Measurements from ENCODE around the gene ZNF224. TPM values are rescaled to one million over a fixed set of nuclear protein-coding genes. Genes with fewer than 3 reads are reported as not detected.
"Not testable (repeated sequence)": the region's sequence is repeated elsewhere in the genome, so short reads cannot be mapped to it uniquely, and the experiment has no call there.

The ZNF224 gene
- total and polyA plus RNA-seq, 2 of the 8 experiments (the other 6 are each of a cell fraction or from before 2014, with no cell fraction given) = 3.7 to 17.2 TPM

- TF ChIP-seq MAX (IDR thresholded peaks at IDR 0.05) (no peak), GABPA (IDR thresholded peaks at IDR 0.05; ENCODE audit: borderline replicate concordance, insufficient read depth, low read length) (no peak), RNF2 (IDR thresholded peaks at IDR 0.05; ENCODE audit: borderline replicate concordance, low read depth, low read length, missing control alignments, poor library complexity, severe bottlenecking) (no peak), ZNF274 (IDR thresholded peaks at IDR 0.05; ENCODE audit: borderline replicate concordance, extremely low read depth, low read length) (no peak), SP4 (IDR thresholded peaks at IDR 0.05; ENCODE audit: low read length) (no peak), E2F6 (IDR thresholded peaks at IDR 0.05) (no peak), ATF3 (IDR thresholded peaks at IDR 0.05; ENCODE audit: insufficient read depth, low read depth, low read length) (no peak)
Observed at GRCh38 chr19:44113784-44114390, 19.7 kb downstream of the ZNF224 start (continued).

- H2BK15ac ChIP-seq (ENCODE audit: low read length); H3K4ac ChIP-seq (replicated peaks; ENCODE audit: insufficient read length, low read depth, low read length); H3K23ac ChIP-seq (ENCODE audit: insufficient read length); DNase-seq (ENCODE audit: low read depth in 1 of 2, low spot score in 2 of 2); H2BK120ac ChIP-seq (replicated peaks; ENCODE audit: low read depth, low read length); POLR2A ChIA-PET (ENCODE audit: partially characterized antibody); H3K27ac ChIP-seq (ENCODE audit: low read depth, low read length); H3K9me3 ChIP-seq (ENCODE audit: insufficient read depth in 2 of 2, low read depth in 1 of 2, low read length in 1 of 2); H4K5ac ChIP-seq (ENCODE audit: insufficient read length, low read depth, low read length); H3K79me2 ChIP-seq (ENCODE audit: control insufficient read depth in 1 of 2, insufficient read depth in 2 of 2, low read length in 2 of 2); H4K91ac ChIP-seq (replicated peaks; ENCODE audit: insufficient read length, low read length); H4K20me1 ChIP-seq (replicated peaks in 1 of 2; ENCODE audit: control insufficient read depth in 1 of 2, insufficient read depth in 2 of 2, low read length in 2 of 2); H2BK5ac ChIP-seq (ENCODE audit: low read depth, low read length); H3K14ac ChIP-seq (ENCODE audit: insufficient read length); H3K4me3 ChIP-seq (ENCODE audit: extremely low read depth in 1 of 4, insufficient read depth in 2 of 4, low read depth in 3 of 4, low read length in 4 of 4); H3K27me3 ChIP-seq (replicated peaks in 1 of 4; ENCODE audit: control insufficient read depth in 3 of 4, extremely low read depth in 1 of 4, insufficient read depth in 3 of 4, low read length in 3 of 4); H3K4me2 ChIP-seq (ENCODE audit: insufficient read depth in 1 of 2, low read depth in 2 of 2, low read length in 2 of 2); H3K56ac ChIP-seq (replicated peaks; ENCODE audit: insufficient read length, low read depth, low read length); CTCF ChIA-PET (ENCODE audit: partially characterized antibody); H3K79me1 ChIP-seq (ENCODE audit: low read depth, low read length); H3K9ac ChIP-seq (replicated peaks in 1 of 4; ENCODE audit: extremely low read depth in 1 of 4, low read depth in 3 of 4, low read length in 3 of 4); H3K23me2 ChIP-seq (ENCODE audit: low read depth, low read length); H2AFZ ChIP-seq (ENCODE audit: low read length); H4K8ac ChIP-seq (ENCODE audit: extremely low read depth, insufficient read depth, low read length); H2AK5ac ChIP-seq (ENCODE audit: low read depth, low read length); FAIRE-seq; H3K4me1 ChIP-seq (replicated peaks in 1 of 4; ENCODE audit: control insufficient read depth in 3 of 4, insufficient read depth in 4 of 4, low read length in 3 of 4); H2BK12ac ChIP-seq (ENCODE audit: low read depth, low read length); H2BK20ac ChIP-seq (ENCODE audit: low read length); H3K18ac ChIP-seq (ENCODE audit: extremely low read depth, low read length): not testable (repeated sequence)
- 80% methylated on average over 4 of the region's 4 CpGs; no CpG with 5 or more reads in 1 of the 2 experiments for WGBS, 2 experiments (ENCODE audit: extremely low coverage in 1 of 2, insufficient coverage in 1 of 2, insufficient read length in 1 of 2, insufficient replicate concordance in 2 of 2, low coverage in 1 of 2, low lambda C conversion rate in 2 of 2, missing lambda C conversion rate in 1 of 2)
- peaks cover 0 to 17% (median 9%) of the 10 kb centered on the region in 4 experiments; a peak in 5 of 8 replicates for H3K36me3 ChIP-seq (ENCODE audit: control insufficient read depth in 2 of 4, insufficient read depth in 4 of 4, low read length in 3 of 4)
Observed at GRCh38 chr19:44121162-44121561, 27.0 kb downstream of the ZNF224 start.

All from H1 (cell line).